Measurements from ENCODE around the gene WDR31. TPM values are rescaled to one million over a fixed set of nuclear protein-coding genes. Genes with fewer than 3 reads are reported as not detected.
"Not testable (repeated sequence)": the region's sequence is repeated elsewhere in the genome, so short reads cannot be mapped to it uniquely, and the experiment has no call there.

WDR31 gene
- total RNA-seq, 1 donor from 2014 or later, result 0.21 TPM

GRCh38 chr9:113381909-113382411 is 41.9 kb upstream of the WDR31 start:
- Histone ChIP-seq H3K27ac (no peak overlapping the region), H3K4me1 (no peaks in the 10 kb centered on the region), H3K27me3 (no peaks in the 10 kb centered on the region), H3K36me3 (peaks cover 0 to 5% of the 10 kb centered on the region in 2 donors), H3K4me3 (no peak overlapping the region), H3K9me3 (no peaks in the 10 kb centered on the region)
- intact Hi-C loops (cut with DNase I), result no loop called here
- no peak for DNase-seq (ENCODE audit: low spot score in 2 of 2)
- TF ChIP-seq, protein P1, sequence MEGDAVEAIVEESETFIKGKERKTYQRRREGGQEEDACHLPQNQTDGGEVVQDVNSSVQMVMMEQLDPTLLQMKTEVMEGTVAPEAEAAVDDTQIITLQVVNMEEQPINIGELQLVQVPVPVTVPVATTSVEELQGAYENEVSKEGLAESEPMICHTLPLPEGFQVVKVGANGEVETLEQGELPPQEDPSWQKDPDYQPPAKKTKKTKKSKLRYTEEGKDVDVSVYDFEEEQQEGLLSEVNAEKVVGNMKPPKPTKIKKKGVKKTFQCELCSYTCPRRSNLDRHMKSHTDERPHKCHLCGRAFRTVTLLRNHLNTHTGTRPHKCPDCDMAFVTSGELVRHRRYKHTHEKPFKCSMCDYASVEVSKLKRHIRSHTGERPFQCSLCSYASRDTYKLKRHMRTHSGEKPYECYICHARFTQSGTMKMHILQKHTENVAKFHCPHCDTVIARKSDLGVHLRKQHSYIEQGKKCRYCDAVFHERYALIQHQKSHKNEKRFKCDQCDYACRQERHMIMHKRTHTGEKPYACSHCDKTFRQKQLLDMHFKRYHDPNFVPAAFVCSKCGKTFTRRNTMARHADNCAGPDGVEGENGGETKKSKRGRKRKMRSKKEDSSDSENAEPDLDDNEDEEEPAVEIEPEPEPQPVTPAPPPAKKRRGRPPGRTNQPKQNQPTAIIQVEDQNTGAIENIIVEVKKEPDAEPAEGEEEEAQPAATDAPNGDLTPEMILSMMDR (IDR thresholded peaks at IDR 0.05), result no peak

DNA sequence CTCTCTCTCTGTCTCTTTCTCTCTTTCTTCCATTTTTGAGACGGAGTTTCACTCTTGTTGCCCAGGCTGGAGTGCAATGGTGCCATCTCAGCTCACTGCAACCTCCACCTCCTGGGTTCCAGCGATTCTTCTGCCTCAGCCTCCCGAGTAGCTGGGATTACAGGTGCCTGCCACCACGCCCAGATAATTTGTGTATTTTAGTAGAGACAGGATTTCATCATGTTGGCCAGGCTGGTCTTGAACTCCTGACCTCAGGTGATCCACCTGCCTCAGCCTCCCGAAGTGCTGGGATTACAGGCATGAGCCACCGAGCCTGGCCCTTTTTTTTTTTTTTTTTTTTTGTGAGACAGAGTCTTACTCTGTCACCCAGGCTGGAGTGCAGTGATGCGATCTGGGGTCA is 41.4 kb upstream of the WDR31 start:
- intact Hi-C loops (cut with DNase I); H3K9me3 ChIP-seq; H3K27ac ChIP-seq; H3K4me1 ChIP-seq; H3K36me3 ChIP-seq; DNase-seq (ENCODE audit: low spot score in 2 of 2); H3K4me3 ChIP-seq; H3K27me3 ChIP-seq: not testable (repeated sequence)

- Histone ChIP-seq H3K4me3 (no peak overlapping the region), H3K27ac (no peak overlapping the region), H3K4me1 (no peaks in the 10 kb centered on the region), H3K27me3 (no peaks in the 10 kb centered on the region), H3K9me3 (no peaks in the 10 kb centered on the region), H3K36me3 (no peaks in the 10 kb centered on the region)
- no peak for DNase-seq (ENCODE audit: low spot score in 2 of 2)
- TF ChIP-seq, protein P1 (IDR thresholded peaks at IDR 0.05), result no peak
- intact Hi-C loops (cut with DNase I), result no loop called here
These were observed 40.8 kb upstream of the WDR31 start for GRCh38 chr9:113380869-113381378.

GRCh38 chr9:113379829-113380210 is 39.7 kb upstream of the WDR31 start:
- not testable (repeated sequence) for H3K4me1 ChIP-seq; H3K27ac ChIP-seq; DNase-seq (ENCODE audit: low spot score in 2 of 2); H3K9me3 ChIP-seq; H3K36me3 ChIP-seq; H3K27me3 ChIP-seq; H3K4me3 ChIP-seq
- intact Hi-C loops (cut with DNase I), result loop anchor here (5.0 kb wide), 1 partner anchor 38 kb away; the partner anchor contains the start of gene WDR31

DNA sequence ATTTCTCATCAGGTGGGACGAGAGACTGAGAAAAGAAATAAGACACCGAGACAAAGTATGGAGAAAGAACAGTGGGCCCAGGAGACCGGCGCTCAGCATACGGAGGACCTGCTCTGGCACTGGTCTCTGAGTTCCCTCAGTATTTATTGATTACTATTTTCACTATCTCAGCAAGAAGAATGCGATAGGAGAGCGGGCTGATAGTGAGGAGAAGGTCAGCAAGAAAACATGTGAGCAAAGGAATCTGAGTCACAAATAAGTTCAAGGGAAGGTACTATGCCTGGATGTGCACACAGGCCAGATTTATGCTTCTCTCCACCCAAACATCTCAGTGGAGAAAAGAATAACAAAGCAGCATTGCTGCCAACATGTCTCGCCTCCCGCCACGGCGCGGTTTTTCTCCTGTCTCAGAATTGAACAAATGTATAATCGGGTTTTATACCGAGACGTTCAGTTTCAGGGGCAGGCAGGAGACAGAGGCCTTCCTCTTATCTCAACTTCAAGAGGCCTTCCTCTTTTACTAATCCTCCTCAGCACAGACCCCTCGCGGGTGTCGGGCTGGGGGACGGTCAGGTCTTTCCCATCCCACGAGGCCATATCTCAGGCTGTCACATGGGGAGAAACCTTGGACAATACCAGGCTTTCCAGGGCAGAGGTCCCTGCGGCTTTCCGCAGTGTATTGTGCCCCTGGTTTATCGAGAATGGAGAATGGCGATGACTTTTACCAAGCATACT is 39.2 kb upstream of the WDR31 start:
- H3K36me3 ChIP-seq; H3K4me3 ChIP-seq; H3K27me3 ChIP-seq; DNase-seq (ENCODE audit: low spot score in 2 of 2); H3K4me1 ChIP-seq; H3K9me3 ChIP-seq; H3K27ac ChIP-seq: not testable (repeated sequence)
- intact Hi-C loops (cut with DNase I), result loop anchor here (5.0 kb wide), 1 partner anchor 37 kb away; the partner anchor contains the start of gene WDR31

- Histone ChIP-seq H3K36me3 (peaks cover 9 to 19% of the 10 kb centered on the region in 2 donors), H3K27ac (peak within 1 kb of the TSS; percentile 68 to 75), H3K27me3 (no peaks in the 10 kb centered on the region), H3K4me3 (peak within 1 kb of the TSS; percentile 70 to 88), H3K9me3 (no peaks in the 10 kb centered on the region), H3K4me1 (peaks cover 6 to 8% of the 10 kb centered on the region in 2 donors)
- TF ChIP-seq, protein P1 (IDR thresholded peaks at IDR 0.05), result no peak
- peak; percentile 24 to 91 for DNase-seq (ENCODE audit: low spot score in 2 of 2)
- intact Hi-C loops (cut with DNase I), result loop anchor here (2.0 to 5.0 kb wide), 2 partner anchors 24 to 35 kb away; partner anchors contain the start of genes ALAD and WDR31
These were observed 36.8 kb upstream of the WDR31 start, which contains the start of gene HDHD3 for GRCh38 chr9:113376634-113377567. TSS of gene HDHD3 (minus strand) at chr9:113376986. CDS start at chr9:113374354, 2,632 bp downstream.
